ENCODE measurements around the gene C1QTNF1. TPM values are rescaled to one million over a fixed set of nuclear protein-coding genes. Genes with fewer than 3 reads are reported as not detected.

C1QTNF1 gene
- total and polyA plus RNA-seq, 9 of the 15 experiments (the other 6 are each of a cell fraction or from before 2014, with no cell fraction given) = 0.09 TPM; not detected in 8

DNA sequence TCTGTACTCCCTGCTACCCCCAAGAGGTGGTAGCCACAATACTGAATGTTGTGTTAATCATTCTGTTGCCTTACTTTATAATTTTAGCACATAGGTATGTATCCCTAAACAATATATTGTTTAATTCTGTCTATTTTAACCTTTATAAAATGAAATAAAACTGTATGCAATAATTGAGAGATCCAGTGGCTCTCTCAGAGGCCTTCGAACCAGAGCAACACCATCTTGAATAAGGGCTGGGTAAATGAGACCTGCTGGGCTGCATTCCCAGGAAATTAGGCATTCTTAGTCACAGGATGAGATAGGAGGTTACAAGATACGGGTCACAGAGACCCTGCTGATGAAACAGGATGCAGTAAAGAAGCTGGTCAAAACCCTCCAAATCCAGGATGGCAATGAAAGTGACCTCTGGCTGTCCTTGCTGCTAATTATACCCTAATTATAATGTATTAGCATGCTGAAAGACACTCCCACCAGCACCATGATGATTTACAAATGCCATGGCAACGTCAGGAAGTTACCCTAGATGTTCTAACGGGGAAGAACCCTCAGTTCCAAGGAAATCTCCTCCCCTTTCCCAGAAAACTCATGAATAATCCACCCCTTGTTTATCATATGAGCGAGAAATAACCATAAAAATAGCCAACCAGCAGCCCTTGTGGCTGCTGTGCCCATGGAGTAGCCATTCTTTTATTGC, 12.4 kb upstream of the C1QTNF1 start (continued):
- TF ChIP-seq TFAM (CRISPR knock-in tag; conservative IDR thresholded peaks at IDR 0.05) (no peak), HMG20A (CRISPR knock-in tag; conservative IDR thresholded peaks at IDR 0.05) (peak; percentile 89; the same call in 1 of the 2 replicates), BCLAF1 (IDR thresholded peaks at IDR 0.05; ENCODE audit: borderline replicate concordance in 1 of 2, control insufficient read depth in 1 of 2, low read depth in 2 of 2, low read length in 1 of 2) (no peak), ZNF347 (CRISPR knock-in tag; IDR thresholded peaks at IDR 0.05; ENCODE audit: low read depth) (no peak), CEBPG (CRISPR knock-in tag; IDR thresholded peaks at IDR 0.05) (peak; percentile 61; the same call in 1 of the 2 replicates), CEBPG (tag; conservative IDR thresholded peaks at IDR 0.05 in 1 of 2, IDR thresholded peaks at IDR 0.05 in 1 of 2) (peak; percentile 34 to 96; a peak in 2 of 4 replicates), COPS2 (conservative IDR thresholded peaks at IDR 0.05) (no peak), ZKSCAN3 (CRISPR knock-in tag; IDR thresholded peaks at IDR 0.05) (peak; percentile 85), KLF13 (tag; IDR thresholded peaks at IDR 0.05; ENCODE audit: borderline replicate concordance, low read depth) (0 out of 2 replicates have a peak, but pooled peaks have one; percentile 31), RBM15 (IDR thresholded peaks at IDR 0.05; ENCODE audit: insufficient read depth, low read length) (no peak), ESRRA (IDR thresholded peaks at IDR 0.05; ENCODE audit: borderline replicate concordance, low read depth) (peak; percentile 98), ZNF778 (CRISPR knock-in tag; IDR thresholded peaks at IDR 0.05) (no peak), ZNF668 (CRISPR knock-in tag; IDR thresholded peaks at IDR 0.05) (peak; percentile 98), NBN (IDR thresholded peaks at IDR 0.05; ENCODE audit: low read depth) (no peak), FOXK1 (CRISPR knock-in tag; IDR thresholded peaks at IDR 0.05; ENCODE audit: borderline replicate concordance) (no peak), NFIC (IDR thresholded peaks at IDR 0.05) (no peak), STAT6 (CRISPR knock-in tag; IDR thresholded peaks at IDR 0.05) (no peak), FIP1L1 (IDR thresholded peaks at IDR 0.05; ENCODE audit: low read depth, low read length, poor library complexity, severe bottlenecking) (no peak), PHF20 (IDR thresholded peaks at IDR 0.05; ENCODE audit: partially characterized antibody) (no peak), SP1 (CRISPR knock-in tag; IDR thresholded peaks at IDR 0.05) (no peak)
- TF ChIP-seq, protein P1, sequence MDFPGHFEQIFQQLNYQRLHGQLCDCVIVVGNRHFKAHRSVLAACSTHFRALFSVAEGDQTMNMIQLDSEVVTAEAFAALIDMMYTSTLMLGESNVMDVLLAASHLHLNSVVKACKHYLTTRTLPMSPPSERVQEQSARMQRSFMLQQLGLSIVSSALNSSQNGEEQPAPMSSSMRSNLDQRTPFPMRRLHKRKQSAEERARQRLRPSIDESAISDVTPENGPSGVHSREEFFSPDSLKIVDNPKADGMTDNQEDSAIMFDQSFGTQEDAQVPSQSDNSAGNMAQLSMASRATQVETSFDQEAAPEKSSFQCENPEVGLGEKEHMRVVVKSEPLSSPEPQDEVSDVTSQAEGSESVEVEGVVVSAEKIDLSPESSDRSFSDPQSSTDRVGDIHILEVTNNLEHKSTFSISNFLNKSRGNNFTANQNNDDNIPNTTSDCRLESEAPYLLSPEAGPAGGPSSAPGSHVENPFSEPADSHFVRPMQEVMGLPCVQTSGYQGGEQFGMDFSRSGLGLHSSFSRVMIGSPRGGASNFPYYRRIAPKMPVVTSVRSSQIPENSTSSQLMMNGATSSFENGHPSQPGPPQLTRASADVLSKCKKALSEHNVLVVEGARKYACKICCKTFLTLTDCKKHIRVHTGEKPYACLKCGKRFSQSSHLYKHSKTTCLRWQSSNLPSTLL (IDR thresholded peaks at IDR 0.05) = no peak

Measured in K562 (cell line).